Measurements from ENCODE around the gene ENO2.
A peak's percentile ranks its signal among the peaks of the same experiment; 100 is the strongest.
"Not testable (repeated sequence)": the region's sequence is repeated elsewhere in the genome, so short reads cannot be mapped to it uniquely, and the experiment has no call there.

ENO2 gene

DNA sequence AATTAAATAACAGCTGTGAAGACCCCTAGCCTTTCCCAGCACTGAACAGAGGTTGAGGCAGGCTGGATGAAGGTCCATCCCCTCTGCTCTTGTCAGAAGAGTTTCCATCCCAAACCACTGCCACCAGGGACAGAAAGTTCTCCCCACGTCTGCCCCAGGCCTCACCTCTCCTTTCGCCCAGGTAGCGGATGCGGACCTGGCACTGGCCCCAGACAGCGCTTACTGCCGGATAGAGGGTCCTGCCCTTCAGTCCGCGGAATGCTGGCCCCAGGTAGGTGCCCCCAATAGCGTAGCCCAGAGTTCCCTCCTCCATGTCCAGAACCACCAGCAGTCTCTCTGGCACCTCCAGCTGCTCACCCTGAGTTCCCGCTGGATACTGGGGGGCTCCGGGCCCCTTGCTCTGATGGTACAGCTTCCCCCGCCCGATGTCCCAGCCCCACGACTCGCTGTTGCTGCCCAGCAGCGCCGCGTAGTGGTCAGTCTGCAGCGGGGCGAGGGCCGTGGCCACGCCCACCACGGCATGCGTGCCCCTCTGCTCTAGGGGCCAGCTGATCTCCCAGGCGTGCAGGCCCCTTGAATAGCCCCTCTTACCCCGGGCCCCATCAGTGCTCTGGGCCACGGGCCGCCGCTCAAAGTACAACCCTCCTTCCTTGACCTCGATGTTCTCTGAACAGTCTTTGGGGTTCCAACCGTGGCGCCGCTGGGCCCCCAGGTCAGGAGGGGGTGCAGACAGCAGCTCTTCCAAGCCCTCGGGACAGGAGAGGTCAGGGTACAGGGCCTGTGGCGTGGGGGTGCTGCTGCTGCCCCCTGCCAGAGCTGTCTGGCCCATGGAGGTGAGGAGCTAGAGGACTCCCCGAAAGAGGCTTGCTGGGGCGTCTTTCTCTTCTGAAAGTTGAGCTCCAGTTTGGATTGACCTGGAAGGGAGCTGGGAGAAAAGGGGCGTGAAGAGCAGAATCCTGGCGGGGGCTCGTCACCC, 42.0 kb upstream of the ENO2 start:
- H3F3A ChIP-seq (ENCODE audit: insufficient read depth, low read length) = peaks cover 10% of the 10 kb centered on the region; the same call in 1 of the 2 replicates
- no peak overlapping the region for H2AFZ ChIP-seq (ENCODE audit: low read length)
- peak overlapping the region; percentile 83 for H3K4me3 ChIP-seq (ENCODE audit: low read depth, low read length, poor library complexity, severe bottlenecking)
- peaks cover 52% of the 10 kb centered on the region for H3K4me1 ChIP-seq (ENCODE audit: insufficient read depth, low read length, severe bottlenecking)
- H3K9me3 ChIP-seq (ENCODE audit: low read length) = no peaks in the 10 kb centered on the region
- H4K20me1 ChIP-seq (ENCODE audit: insufficient read depth, low read length) = peaks cover 3% of the 10 kb centered on the region; the same call in 1 of the 2 replicates
- no peak for TF ChIP-seq EZH2 (IDR thresholded peaks at IDR 0.05; ENCODE audit: borderline replicate concordance, low read length)
- TF ChIP-seq, protein P1, sequence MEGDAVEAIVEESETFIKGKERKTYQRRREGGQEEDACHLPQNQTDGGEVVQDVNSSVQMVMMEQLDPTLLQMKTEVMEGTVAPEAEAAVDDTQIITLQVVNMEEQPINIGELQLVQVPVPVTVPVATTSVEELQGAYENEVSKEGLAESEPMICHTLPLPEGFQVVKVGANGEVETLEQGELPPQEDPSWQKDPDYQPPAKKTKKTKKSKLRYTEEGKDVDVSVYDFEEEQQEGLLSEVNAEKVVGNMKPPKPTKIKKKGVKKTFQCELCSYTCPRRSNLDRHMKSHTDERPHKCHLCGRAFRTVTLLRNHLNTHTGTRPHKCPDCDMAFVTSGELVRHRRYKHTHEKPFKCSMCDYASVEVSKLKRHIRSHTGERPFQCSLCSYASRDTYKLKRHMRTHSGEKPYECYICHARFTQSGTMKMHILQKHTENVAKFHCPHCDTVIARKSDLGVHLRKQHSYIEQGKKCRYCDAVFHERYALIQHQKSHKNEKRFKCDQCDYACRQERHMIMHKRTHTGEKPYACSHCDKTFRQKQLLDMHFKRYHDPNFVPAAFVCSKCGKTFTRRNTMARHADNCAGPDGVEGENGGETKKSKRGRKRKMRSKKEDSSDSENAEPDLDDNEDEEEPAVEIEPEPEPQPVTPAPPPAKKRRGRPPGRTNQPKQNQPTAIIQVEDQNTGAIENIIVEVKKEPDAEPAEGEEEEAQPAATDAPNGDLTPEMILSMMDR (IDR thresholded peaks at IDR 0.05; ENCODE audit: low read length) = peak; percentile 86
- H3K9ac ChIP-seq (ENCODE audit: low read length) = peak overlapping the region; percentile 88
- no peaks in the 10 kb centered on the region for H3K9me2 ChIP-seq (ENCODE audit: low read depth, low read length)
- peaks cover 73% of the 10 kb centered on the region for H3K36me3 ChIP-seq (ENCODE audit: insufficient read depth, low read length)
- H3K79me2 ChIP-seq (ENCODE audit: insufficient read depth, low read length) = peaks cover 8% of the 10 kb centered on the region
- H3K27me3 ChIP-seq (ENCODE audit: insufficient read depth, low read length) = no peaks in the 10 kb centered on the region
- H3K27ac ChIP-seq (ENCODE audit: low read depth, low read length, poor library complexity, severe bottlenecking) = peak overlapping the region; percentile 78
- H3K4me2 ChIP-seq (ENCODE audit: low read length) = peak overlapping the region; percentile 93

DNA sequence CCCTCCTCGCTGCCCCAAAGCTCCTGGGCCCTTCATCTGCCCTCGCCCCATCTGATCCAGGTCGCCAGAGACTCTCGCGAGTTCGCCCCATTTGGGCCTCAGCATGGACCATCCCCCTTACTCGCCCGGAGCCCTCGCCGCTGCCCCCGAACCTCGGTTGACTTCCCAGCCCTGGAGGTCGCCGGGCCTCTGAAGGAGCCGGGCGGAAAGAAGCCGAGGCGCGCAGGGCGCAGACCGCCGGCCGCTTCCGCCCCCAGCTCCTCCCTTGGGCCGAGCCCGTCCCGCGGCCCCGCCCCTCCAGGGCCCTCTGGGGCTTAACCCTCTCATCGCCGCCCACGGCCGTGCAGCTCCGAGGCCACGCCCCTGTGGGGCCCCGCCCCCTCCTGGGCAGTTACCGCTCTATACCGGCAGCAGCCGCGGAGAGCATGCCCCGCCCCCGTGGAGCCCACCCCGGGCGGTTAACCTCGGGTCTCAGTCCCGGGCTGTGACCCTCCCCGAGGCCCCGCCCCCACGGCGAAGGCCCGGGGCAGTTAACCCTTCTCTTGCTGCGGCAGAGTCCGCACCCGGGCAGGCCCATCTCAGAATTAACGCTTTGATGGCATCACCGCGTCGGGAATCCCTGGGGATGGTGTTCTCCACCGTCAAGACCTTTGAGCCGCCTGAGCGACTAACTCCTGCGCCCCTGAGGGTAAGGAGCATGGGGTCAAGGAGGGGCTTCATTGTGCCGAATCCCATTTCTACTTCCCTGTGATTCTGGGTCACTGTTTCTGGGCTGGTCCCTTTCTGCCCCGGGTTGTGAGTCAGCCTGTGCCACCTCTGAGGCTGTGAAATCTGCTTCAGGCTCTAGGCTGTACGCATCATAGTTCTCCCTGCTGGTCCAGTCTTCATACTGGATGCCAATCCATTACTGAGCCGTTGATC, 41.0 kb upstream of the ENO2 start, which contains the start of gene SPSB2:
TSS of gene SPSB2 (minus strand) at position 210 of the 921 bp plus-strand sequence. CDS start 402 bp downstream, outside the sequence.
- Histone ChIP-seq H3K27me3 (ENCODE audit: insufficient read depth, low read length) (no peaks in the 10 kb centered on the region), H3K36me3 (ENCODE audit: insufficient read depth, low read length) (peaks cover 68% of the 10 kb centered on the region), H3K4me2 (ENCODE audit: low read length) (peak within 1 kb of the TSS; percentile 93), H2AFZ (ENCODE audit: low read length) (no peak within 1 kb of the TSS), H3K9ac (ENCODE audit: low read length) (peak within 1 kb of the TSS; percentile 88), H3K27ac (ENCODE audit: low read depth, low read length, poor library complexity, severe bottlenecking) (peak within 1 kb of the TSS; percentile 78), H3K4me1 (ENCODE audit: insufficient read depth, low read length, severe bottlenecking) (peaks cover 51% of the 10 kb centered on the region), H3F3A (ENCODE audit: insufficient read depth, low read length) (peaks cover 10% of the 10 kb centered on the region; the same call in 1 of the 2 replicates), H4K20me1 (ENCODE audit: insufficient read depth, low read length) (peaks cover 2% of the 10 kb centered on the region; the same call in 1 of the 2 replicates), H3K79me2 (ENCODE audit: insufficient read depth, low read length) (peaks cover 3% of the 10 kb centered on the region), H3K9me2 (ENCODE audit: low read depth, low read length) (no peaks in the 10 kb centered on the region), H3K4me3 (ENCODE audit: low read depth, low read length, poor library complexity, severe bottlenecking) (peak within 1 kb of the TSS; percentile 83), H3K9me3 (ENCODE audit: low read length) (no peaks in the 10 kb centered on the region)
- no peak for TF ChIP-seq EZH2 (IDR thresholded peaks at IDR 0.05; ENCODE audit: borderline replicate concordance, low read length)
- TF ChIP-seq, protein P1 (IDR thresholded peaks at IDR 0.05; ENCODE audit: low read length) = no peak

DNA sequence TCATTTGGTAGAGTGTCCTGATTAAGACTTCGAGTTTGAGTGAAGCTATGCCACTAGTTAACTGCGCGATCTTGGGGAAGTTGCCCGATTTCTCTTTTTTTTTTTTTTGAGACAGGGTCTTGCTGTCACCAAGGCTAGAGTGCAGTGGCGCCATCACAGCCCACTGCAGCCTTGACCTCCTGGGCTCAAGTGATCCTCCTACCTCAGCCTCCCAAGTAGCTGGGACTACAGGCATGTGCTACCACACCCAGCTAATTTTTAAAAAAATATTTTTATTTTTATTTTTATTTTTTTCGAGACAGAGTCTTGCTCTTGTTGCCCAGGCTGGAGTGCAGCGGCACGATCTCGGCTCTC, 40.4 kb upstream of the ENO2 start:
- not testable (repeated sequence) for H3K9me2 ChIP-seq (ENCODE audit: low read depth, low read length); H3K79me2 ChIP-seq (ENCODE audit: insufficient read depth, low read length); H3K27me3 ChIP-seq (ENCODE audit: insufficient read depth, low read length); H3K9me3 ChIP-seq (ENCODE audit: low read length); H2AFZ ChIP-seq (ENCODE audit: low read length); H4K20me1 ChIP-seq (ENCODE audit: insufficient read depth, low read length); H3F3A ChIP-seq (ENCODE audit: insufficient read depth, low read length)
- Histone ChIP-seq H3K27ac (ENCODE audit: low read depth, low read length, poor library complexity, severe bottlenecking) (peak overlapping the region; percentile 60), H3K4me2 (ENCODE audit: low read length) (peak overlapping the region; percentile 93), H3K9ac (ENCODE audit: low read length) (peak overlapping the region; percentile 65), H3K36me3 (ENCODE audit: insufficient read depth, low read length) (peaks cover 61% of the 10 kb centered on the region), H3K4me1 (ENCODE audit: insufficient read depth, low read length, severe bottlenecking) (peaks cover 45% of the 10 kb centered on the region), H3K4me3 (ENCODE audit: low read depth, low read length, poor library complexity, severe bottlenecking) (peak overlapping the region; percentile 83)

DNA sequence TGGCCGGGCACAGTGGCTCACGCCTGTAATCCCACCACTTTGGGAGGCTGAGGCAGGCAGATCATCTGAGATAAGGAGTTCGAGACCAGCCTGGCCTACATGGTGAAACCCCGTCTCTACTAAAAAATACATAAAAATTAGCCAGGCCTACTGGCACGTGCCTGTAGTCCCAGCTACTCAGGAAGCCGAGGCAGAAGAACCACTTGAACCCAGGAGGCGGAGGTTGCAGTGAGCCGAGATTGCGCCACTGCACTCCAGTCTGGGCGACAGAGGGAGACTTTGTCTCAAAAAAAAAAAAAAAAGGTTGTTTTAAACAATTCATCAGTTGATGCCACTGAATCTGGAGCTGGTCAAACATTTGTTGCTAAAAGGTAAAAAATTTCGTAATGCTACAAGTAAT, 34.6 kb upstream of the ENO2 start:
- H3K4me3 ChIP-seq (ENCODE audit: low read depth, low read length, poor library complexity, severe bottlenecking); H3K9me3 ChIP-seq (ENCODE audit: low read length); H3K9me2 ChIP-seq (ENCODE audit: low read depth, low read length); H3K9ac ChIP-seq (ENCODE audit: low read length); H3K79me2 ChIP-seq (ENCODE audit: insufficient read depth, low read length); H4K20me1 ChIP-seq (ENCODE audit: insufficient read depth, low read length); H2AFZ ChIP-seq (ENCODE audit: low read length); H3K4me1 ChIP-seq (ENCODE audit: insufficient read depth, low read length, severe bottlenecking); H3K27ac ChIP-seq (ENCODE audit: low read depth, low read length, poor library complexity, severe bottlenecking); H3F3A ChIP-seq (ENCODE audit: insufficient read depth, low read length); H3K4me2 ChIP-seq (ENCODE audit: low read length); H3K27me3 ChIP-seq (ENCODE audit: insufficient read depth, low read length): not testable (repeated sequence)
- H3K36me3 ChIP-seq (ENCODE audit: insufficient read depth, low read length) = peaks cover 33% of the 10 kb centered on the region
